GM21381 (cell line): ENCODE results near the gene NEUROG1.
"Not testable (repeated sequence)": the region's sequence is repeated elsewhere in the genome, so short reads cannot be mapped to it uniquely, and the experiment has no call there.

Experiments
- ATAC-seq: cut with Tn5 transposase; IDR thresholded peaks from one replicate; pipeline ENCODE4 v1.9.1; 2021; ENCODE audit warnings: mild to moderate bottlenecking, moderate library complexity; ENCODE audit not compliant: unreplicated experiment

NEUROG1 gene

GRCh38 chr5:135538261-135538660 is 2.5 kb upstream of the NEUROG1 start:
- no peak for ATAC-seq

GRCh38 chr5:135537745-135538144 is 2.0 kb upstream of the NEUROG1 start:
- ATAC-seq: no peak

- no peak for ATAC-seq
These were observed 1.5 kb upstream of the NEUROG1 start for GRCh38 chr5:135537271-135537670.

- no peak for ATAC-seq
These were observed 344 bp downstream of the NEUROG1 start for GRCh38 chr5:135535420-135535819.

GRCh38 chr5:135534609-135535419 is 950 bp downstream of the NEUROG1 start:
- ATAC-seq: no peak

- no peak for ATAC-seq
These were observed 2.0 kb downstream of the NEUROG1 start for GRCh38 chr5:135533794-135534193.

GRCh38 chr5:135533334-135533733 is 2.4 kb downstream of the NEUROG1 start:
- no peak for ATAC-seq

- not testable (repeated sequence) for ATAC-seq
These were observed 6.2 kb downstream of the NEUROG1 start for GRCh38 chr5:135529576-135529975.

- ATAC-seq: no peak
These were observed 8.8 kb downstream of the NEUROG1 start for GRCh38 chr5:135526924-135527323.

- ATAC-seq: no peak
These were observed 13.8 kb downstream of the NEUROG1 start for GRCh38 chr5:135521964-135522363.

- ATAC-seq: no peak
These were observed 18.1 kb downstream of the NEUROG1 start for GRCh38 chr5:135517631-135518030.

GRCh38 chr5:135514116-135514515 is 21.6 kb downstream of the NEUROG1 start:
- ATAC-seq: no peak

GRCh38 chr5:135511761-135512575 is 23.8 kb downstream of the NEUROG1 start:
- no peak for ATAC-seq

- no peak for ATAC-seq
These were observed 25.8 kb downstream of the NEUROG1 start for GRCh38 chr5:135509995-135510394.

- ATAC-seq: no peak
These were observed 27.2 kb downstream of the NEUROG1 start for GRCh38 chr5:135508496-135509005.

- ATAC-seq: no peak
These were observed 29.8 kb downstream of the NEUROG1 start for GRCh38 chr5:135505973-135506372.

GRCh38 chr5:135504376-135504775 is 31.4 kb downstream of the NEUROG1 start:
- no peak for ATAC-seq

GRCh38 chr5:135503871-135504270 is 31.9 kb downstream of the NEUROG1 start:
- no peak for ATAC-seq

GRCh38 chr5:135502836-135503520 is 32.8 kb downstream of the NEUROG1 start:
- ATAC-seq: no peak

GRCh38 chr5:135501965-135502364 is 33.8 kb downstream of the NEUROG1 start:
- no peak for ATAC-seq

- ATAC-seq: no peak
These were observed 37.1 kb downstream of the NEUROG1 start for GRCh38 chr5:135498637-135498995.
